UCSD-AML1 (cell line): ENCODE data around the gene CCSAP.
"Not testable (repeated sequence)": the region's sequence is repeated elsewhere in the genome, so short reads cannot be mapped to it uniquely, and the experiment has no call there.

ENCODE experiments used
- DNase-seq: peaks from one replicate; lab custom pipeline; 2025; ENCODE audit not compliant: unreplicated experiment; lab: John Stamatoyannopoulos, UW

Gene CCSAP, protein sequence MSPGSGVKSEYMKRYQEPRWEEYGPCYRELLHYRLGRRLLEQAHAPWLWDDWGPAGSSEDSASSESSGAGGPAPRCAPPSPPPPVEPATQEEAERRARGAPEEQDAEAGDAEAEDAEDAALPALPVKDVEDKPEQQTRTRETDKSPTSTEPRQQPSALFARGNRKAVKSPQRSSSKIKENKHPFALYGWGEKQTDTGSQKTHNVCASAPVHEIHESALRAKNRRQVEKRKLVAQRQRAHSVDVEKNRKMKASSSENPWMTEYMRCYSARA

DNA sequence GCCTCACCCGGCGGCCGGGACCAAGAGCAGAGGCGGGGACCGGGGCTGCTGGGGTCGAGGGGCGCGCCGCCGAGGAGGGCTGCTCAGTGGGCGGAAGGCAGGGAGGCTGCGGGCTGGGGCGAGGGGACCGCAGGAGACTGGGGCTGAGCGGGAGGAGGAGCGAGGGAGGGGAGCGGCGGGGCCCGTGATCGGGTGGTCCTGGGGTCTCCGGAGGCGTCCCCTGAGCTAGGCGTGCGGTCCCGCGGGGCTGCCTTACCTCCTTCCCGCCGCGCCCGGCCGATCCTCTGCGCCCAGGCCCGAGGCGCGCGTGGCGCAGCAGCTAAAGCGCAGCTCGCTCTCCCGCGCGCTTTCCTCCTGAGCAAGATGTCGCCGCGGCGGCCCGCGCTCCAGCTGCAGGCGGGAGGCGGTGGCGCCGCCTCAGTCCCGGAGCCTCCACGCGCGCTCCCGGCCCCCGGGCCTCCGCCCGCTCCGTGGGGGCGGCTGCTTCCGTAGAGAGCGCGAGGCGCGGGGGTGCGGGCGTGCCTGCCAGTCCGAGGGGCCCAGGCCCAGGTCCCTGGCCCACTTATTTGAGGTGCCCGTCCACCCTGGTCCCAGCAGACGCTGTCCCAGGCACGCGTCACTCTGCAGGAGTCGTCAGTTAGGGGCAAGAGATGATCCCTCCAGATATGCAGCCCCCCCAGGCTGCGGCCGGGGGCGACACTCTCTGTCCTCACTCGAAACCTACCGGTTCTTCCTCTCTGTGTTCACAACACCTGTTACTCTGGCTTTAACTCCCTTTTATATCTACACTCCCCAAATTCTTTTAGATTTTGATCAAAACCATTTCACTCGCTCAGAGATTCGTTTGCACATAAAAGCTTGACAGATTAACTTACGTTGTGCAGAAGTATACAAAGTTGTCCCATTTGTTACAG lies at the start of gene CCSAP:
Gene CCSAP, minus strand, starts transcription at position 392 of the 914 bp plus-strand sequence. CDS start 582 bp downstream, outside the sequence.
- peak; percentile 64 for DNase-seq

DNA sequence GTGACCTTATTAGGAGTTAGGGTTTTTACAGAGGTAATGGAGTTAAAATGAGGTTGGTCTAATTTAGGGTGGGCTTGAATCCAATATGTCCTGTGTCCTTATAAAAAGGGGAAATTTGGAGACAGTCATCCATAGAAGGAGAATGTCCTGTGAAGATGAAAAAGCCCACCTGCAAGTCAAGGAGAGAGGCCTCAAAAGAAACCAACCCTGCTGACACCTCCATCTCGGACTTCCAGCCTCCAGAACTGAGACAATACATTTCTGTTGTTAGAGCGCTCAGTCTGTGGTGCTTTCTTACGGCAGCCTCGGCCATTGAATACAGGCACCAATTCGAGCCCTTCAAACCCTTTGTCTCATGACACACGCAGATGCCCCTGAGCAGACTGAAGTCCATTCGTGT lies 47.3 kb upstream of the CCSAP start:
- DNase-seq, result no peak

DNA sequence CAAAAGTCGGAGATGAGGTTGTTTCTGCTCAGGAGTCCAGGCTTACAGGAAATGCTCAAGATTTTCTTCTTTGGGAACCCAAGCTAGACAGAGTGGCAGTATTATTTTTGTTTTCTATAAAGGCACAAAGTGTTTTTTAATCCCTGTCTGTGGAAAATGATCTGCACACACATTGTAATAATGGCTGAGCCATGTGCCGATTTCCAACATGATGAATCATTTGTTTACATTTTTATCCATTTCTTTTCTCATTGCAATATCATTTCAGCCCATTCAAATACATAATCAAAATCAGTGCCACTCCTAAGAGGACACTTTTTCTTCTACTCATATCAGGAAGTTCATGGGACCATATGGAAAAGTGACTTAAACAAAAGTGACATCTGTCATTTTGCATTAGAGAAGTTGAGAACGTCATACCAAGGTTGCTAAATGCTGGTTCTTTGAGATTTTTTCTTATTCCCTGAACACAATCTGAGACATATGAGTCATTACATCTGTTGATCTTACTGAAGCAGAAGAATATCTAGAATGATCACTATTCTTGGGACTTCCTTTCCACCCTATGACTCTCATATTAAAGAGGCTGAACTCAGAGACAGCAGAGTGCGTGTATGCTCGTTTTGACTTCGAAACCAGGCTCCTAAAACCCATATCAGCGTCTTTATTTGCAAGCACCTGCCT lies 46.2 kb upstream of the CCSAP start:
- no peak for DNase-seq

DNA sequence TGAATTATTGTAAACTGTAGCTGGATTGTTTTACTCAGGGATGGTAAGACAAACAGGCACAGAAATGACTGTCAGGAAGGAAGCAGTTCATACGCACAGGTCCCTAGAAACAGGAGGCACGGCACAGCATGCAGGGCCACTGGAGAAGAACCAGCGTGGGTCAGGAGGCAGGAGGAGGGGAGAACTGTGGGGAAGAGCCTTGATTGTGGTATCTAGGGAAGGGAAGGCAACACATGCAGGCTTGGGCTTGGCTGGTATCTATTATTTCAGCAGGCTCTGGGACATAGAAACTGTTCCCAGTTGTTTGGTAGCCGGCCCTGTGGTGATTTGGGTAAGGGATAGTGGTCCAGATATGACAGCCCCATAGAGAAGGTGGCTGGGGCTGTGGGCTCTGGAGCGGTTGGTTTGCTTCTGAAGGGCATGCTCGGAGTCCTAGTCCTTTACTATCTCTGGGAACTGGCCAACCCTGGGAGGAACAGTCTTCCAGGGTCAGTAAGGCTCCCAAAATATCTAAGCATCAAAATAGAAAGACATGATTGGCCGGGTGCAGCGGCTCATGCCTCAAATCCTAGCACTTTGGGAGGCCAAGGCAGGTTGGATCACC lies 43.1 kb upstream of the CCSAP start:
- no peak for DNase-seq

DNA sequence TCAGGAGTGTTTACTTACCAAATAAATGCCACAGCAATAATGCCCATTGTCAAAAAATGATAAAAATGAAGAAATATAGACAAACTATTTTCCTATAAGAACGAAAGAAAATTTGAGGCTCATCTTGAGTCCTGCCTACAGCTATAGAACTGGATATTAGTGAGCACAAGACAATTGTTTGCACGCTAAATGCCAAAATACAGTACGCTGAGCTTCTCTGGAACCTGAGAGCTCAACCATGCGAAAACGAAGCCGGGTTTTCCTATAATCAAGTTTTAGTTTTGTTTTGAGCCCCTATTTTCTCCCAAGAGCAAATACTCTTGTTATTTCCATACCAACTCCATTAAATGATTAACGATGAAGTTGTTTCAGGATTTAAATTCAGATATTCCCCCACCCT lies 42.0 kb upstream of the CCSAP start:
- DNase-seq, result no peak

DNA sequence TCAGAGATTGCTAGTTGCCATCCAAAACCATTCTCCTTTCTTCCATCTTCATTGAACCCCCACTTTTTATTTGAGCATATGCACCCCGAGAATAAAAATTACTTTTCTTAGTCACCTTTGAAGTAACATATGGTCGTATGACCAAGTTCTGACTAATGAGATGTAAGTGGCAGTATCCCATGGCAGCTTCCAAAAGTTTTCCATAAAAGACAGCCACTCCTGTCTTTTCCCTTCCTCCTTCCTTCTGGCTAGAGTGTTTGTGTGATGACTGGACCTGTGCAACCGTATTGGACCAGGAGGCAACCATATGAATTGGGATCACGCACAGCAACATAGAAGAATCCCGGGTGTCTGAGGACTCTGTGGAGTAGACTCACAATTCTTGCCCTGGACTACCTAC lies 41.1 kb upstream of the CCSAP start:
- DNase-seq, result no peak

DNA sequence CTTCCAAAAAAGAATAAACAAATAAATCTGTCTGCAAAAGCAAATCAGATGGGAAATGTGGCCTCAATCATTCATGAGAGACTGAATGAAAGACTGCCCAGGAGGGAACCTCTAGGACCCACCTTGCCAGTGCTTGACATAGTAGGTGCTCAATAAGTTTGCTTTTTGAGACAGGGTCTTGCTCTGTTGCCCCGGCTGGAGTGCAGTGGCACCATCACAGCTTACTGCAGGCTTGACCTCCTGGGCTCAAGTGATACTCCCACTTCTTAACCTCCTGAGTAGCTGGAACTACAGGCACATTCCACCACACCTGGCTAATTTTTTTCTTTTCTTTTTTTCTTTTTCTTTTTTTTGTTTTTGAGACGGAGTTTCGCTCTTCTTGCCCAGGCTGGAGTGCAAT lies 40.3 kb upstream of the CCSAP start:
- no peak for DNase-seq

DNA sequence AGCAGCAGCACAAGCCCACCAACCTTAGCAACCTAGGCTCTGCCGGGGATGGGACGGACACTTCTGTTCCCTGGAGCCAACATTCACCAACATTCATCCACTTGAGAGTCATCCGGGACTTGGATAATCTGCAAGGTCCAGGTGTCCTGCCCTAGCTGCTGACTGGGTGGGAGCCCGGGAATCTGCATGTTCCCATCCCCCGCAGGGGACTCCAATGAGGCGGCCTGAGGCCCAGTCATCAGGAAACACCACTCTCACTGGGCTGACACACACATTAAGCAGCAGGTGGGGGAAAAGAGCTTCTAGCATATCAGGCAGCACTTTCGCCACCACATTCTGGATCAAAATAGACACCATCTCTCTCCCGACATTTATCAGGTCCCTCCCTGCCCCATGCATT lies 38.4 kb upstream of the CCSAP start:
- no peak for DNase-seq

DNA sequence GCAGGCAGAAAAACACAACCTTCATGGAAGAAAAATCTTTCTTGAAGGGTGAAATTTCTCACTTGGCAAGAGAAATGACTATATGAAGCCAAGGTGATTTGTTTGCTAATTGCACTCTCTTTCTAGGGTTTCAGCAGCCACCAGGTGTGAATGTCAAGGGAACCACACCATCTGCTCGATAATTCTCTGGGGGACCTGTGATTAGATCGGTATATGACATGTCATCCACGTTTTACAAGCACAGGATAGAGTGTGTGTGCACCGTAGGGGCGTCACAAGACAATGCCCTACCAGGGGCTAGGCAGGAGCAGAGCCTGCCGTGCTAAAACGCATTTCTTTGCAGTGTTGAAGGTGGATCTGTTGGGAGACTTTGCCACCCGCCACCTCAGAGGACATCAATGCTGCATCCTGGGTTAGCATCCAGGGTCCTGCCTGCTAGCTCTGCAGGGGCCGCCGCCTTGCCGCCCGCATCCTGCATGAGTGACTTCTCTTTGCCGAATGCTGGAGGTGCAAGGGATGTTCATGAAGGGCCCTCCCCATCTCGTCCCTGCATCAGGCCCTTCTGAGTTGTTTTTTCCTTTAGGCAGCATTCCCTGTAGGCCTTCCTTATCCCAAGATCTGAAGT lies 37.8 kb upstream of the CCSAP start:
- no peak for DNase-seq

DNA sequence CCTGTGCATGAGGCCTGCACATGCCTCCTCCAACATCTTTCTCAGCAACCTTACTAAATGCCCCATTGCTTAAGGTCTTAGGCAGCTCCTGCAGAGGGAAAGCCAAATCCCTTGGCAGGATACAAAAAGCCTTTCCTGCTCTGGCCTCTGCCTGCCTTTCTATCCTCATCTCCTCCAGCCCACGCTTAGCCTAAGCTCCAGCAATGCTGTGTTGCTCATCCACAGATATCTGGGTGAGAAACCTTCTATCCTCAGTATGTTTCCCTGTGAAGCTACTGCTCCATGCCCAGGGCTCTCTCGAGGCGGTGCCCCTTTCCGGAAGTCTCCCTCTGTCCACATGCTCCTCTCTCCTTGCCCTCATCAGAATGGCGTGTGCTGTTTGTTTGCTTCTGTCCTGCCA lies 37.0 kb upstream of the CCSAP start:
- no peak for DNase-seq

DNA sequence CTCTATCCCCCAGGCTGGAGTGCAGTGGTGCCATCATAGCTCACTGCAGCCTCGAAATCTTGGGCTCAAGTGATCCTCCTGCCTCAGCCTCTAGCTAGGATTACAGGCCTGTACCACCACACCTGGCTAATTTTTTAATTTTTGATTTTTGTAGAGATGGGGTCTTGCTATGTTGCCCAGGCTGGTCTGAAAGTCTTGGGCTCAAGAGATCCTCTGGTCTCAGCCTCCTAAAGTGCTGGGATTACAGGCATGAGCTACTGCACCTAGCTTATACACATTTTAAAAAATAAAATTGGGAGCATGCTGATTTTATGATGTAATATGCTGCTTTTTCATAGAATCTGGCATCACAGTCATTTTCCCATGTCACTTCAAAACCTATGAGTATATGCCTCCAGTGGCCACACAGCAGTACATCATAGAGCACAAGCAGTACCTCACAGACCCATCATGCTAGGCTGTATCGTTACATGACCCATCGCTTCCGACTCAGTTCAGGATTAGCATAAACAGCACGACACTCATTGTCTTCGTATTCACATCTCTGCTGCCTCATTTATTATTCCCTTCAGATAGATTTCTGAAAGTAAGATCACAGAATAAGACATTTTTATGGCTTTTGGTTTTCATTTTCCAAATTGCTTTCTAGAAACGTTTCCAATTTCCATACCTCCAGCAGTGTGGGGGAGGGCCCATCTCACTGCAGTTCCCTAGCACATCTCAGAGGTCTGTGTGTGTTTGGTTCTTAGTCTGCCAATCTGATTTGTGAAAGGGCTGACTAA lies 35.9 kb upstream of the CCSAP start:
- DNase-seq, result no peak

DNA sequence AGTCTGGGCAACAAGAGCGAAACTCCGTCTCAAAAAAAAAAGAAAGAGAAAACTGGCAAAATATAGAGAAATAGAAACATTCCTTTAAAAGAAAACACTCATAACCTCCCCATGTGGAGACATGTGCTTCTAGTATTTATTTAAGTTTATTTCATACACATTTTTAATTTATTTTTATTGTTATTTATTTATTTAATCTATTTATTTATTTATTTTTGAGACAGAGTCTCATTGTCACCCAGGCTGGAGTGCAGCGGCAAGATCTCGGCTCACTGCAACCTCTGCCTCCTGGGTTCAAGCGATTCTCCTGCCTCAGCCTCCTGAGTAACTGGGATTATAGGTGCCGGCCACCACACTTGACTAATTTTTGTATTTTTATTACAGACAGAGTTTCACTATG lies 35.2 kb upstream of the CCSAP start:
- DNase-seq, result not testable (repeated sequence)

DNA sequence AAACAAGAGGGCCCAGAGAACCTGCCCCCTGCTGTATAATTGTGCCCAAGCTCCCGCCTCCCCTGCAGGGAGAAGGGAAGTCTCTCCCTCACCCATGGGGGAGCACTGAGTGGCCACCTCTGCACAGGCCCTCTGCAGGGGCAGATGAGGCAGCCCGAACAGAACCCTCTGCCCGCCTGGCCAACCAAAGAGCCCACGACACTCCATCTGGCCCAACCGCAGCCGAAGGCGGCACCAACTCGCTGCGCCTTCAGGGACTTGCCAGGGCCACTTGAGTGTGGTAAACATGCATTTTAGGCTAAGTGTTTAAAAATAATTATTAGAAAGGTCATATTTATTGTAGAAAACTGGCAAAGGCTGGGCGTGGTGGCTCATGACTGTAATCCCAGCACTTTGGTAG lies 34.6 kb upstream of the CCSAP start:
- DNase-seq, result no peak

DNA sequence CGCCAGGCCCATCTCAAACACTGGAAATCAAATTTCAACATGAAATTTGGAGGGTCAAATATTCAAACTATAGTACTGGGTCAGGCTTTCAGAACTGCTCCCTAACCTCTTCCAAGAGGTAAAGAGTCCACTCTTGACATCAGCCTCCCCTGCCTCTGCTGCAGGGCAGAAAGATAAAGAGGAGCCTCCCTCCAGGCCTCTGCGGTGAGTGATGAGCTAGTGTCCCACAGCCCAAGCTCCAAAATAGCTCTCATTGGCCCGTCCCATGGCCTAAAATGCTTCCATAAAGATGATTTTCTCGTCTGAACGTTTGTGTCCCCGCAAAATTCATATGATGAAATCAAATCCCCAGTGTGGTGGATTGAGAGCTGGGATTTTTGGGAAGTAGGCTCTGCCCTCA lies 33.7 kb upstream of the CCSAP start:
- DNase-seq, result no peak

DNA sequence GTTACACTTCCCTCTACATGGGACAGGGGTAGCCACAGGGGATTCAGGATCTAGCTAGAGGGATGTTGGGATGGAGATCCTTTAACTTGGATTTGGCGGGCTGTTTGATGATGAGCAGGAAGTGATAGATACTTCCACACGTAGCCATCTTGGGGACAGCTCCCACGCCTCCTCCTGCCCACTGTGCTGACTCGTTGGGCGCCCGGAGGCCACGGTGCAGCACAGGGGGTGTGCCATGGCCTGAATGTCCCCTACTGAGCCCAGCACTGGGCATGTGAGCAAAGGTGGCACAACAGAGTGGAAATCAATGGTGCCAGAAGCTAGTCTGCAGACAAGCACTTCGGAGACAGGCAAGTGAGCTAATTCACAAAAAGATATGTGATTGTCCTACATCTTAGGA lies 31.6 kb upstream of the CCSAP start:
- no peak for DNase-seq

DNA sequence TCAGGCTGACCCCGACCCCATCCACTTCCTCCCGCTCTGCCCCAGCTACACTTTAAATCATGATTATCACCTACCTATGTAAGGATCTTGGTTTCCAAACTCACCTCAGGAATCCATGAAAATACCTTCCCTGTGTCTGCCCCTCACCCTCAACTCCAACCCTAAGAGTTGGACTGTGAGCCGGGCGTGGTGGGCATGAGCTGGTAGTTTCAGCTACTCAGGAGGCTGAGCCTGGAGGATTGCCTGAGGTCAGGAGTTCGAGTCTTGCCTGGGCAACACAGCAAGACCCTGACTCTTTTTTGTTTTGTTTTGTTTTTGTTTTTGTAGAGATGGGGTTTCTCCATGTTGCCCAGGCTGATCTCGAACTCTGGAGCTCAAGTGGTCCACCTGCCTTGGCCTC lies 30.5 kb upstream of the CCSAP start:
- no peak for DNase-seq

DNA sequence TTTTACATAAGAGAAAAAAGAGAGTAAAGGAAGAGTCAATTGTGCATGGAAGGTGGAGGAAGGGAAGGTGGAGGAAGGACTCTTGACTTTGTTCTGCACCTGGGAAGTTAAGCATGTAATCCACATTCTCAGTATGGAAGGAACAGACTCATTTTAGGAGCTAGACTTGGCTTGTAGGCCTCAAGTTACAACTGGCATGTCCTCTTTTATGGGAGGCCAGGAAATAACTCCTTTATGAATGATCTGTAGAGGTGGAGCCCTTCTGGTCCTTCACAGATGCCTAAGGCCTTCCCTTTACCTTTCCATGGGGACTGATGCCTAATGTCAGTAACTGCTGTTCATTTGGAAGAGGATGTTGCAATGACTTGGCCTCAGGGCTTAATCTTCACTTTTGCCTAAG lies 29.4 kb upstream of the CCSAP start:
- DNase-seq, result no peak

DNA sequence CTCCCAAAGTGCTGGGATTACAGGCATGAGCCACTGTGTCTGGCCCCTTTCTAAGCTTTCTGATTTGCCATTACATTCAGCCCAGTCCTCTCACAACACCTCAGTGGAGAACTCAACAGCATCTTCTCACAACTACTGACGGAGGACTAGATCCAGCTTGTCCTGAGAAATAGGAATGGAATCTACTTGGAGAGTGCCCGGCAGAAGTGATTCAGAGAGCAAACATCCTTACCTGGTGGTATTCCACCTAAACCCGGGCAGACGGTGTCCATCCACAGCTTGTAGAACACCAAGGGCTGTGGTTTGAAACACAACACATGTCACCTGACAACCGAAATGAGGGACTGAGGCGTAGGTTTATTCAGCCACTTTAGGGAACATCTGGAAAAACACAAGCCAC lies 28.8 kb upstream of the CCSAP start:
- no peak for DNase-seq

DNA sequence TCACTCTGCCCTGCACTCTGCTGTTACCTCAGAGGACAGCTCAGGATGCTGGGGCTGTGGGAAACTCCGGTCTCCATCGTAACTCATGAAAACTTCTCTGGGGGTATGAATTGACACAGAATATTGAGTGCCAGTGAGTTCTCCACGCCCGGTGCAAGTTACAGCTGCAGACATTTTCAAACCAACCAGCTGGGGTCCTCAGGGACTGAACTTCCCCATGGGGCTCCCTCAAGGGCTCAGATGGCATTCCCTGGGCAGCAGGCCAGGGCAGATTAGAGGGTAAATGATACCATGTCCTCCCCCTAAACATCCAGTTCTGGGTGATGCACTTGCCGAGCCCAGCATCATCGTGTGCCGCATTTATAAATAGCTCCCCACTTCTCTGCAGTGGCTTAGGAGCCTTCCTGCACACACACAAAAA lies 27.8 kb upstream of the CCSAP start:
- DNase-seq, result no peak

DNA sequence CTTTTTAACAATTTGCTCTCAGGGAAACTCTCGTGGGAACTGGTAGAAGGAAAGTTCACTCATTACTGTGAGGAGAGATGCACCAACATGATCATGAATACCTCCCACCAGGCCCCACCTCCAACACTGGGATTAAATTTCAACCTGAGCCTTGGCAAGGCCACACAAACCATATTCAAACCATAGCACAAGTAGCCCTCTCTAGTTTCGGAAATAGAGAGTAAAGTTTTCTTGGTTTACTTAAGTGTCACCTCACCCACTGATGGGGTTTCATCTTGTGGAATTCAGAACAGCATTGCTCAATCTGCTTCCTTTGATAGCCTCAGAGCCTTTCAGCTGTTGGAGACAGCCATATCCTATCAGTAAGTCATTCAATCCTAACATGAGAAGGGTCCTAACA lies 25.5 kb upstream of the CCSAP start:
- no peak for DNase-seq
